Loucy (cell line): ENCODE results near the gene SETMAR.

Source experiments
- EZH2phosphoT487 ChIP-seq: fragments of 200-600 bp; IDR thresholded peaks from 2 replicates; pipeline ENCODE4 v1.6.1; 2018; ENCODE audit warnings: antibody characterized with exemption, mild to moderate bottlenecking, moderate library complexity, borderline replicate concordance
- TF ChIP-seq, protein P1 (sequence below): fragments of 200-600 bp; sonication (generic); conservative IDR thresholded peaks from 2 replicates; pipeline ENCODE4 v1.5.1; 2014; ENCODE audit warnings: mild to moderate bottlenecking, antibody characterized with exemption, low read length

GRCh38 chr3:4332574-4332973, 29.4 kb downstream of the SETMAR start:
- TF ChIP-seq, protein P1, sequence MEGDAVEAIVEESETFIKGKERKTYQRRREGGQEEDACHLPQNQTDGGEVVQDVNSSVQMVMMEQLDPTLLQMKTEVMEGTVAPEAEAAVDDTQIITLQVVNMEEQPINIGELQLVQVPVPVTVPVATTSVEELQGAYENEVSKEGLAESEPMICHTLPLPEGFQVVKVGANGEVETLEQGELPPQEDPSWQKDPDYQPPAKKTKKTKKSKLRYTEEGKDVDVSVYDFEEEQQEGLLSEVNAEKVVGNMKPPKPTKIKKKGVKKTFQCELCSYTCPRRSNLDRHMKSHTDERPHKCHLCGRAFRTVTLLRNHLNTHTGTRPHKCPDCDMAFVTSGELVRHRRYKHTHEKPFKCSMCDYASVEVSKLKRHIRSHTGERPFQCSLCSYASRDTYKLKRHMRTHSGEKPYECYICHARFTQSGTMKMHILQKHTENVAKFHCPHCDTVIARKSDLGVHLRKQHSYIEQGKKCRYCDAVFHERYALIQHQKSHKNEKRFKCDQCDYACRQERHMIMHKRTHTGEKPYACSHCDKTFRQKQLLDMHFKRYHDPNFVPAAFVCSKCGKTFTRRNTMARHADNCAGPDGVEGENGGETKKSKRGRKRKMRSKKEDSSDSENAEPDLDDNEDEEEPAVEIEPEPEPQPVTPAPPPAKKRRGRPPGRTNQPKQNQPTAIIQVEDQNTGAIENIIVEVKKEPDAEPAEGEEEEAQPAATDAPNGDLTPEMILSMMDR = no peak
- TF ChIP-seq EZH2phosphoT487 = no peak
